ENCODE data around the gene RPTOR.
"Not testable (repeated sequence)": the region's sequence is repeated elsewhere in the genome, so short reads cannot be mapped to it uniquely, and the experiment has no call there.

Gene RPTOR

GRCh38 chr17:80501741-80502577, 42.7 kb upstream of the RPTOR start:
- no peak for DNase-seq (ENCODE audit: low spot score)
- in situ Hi-C loops (cut with MboI; ENCODE audit: low pct_unique_long_range_greater_than_20kb, low sequenced_read_pairs, unreplicated experiment) = no loop called here
- no peak for TF ChIP-seq CTCF (IDR thresholded peaks at IDR 0.05; ENCODE audit: extremely low read depth, insufficient read depth, missing control alignments)

- TF ChIP-seq CTCF (IDR thresholded peaks at IDR 0.05; ENCODE audit: extremely low read depth, insufficient read depth, missing control alignments) = no peak
- DNase-seq (ENCODE audit: low spot score) = no peak
Observed at GRCh38 chr17:80502578-80502877, 42.1 kb upstream of the RPTOR start.

GRCh38 chr17:80503031-80503430, 41.6 kb upstream of the RPTOR start:
- in situ Hi-C loops (cut with MboI; ENCODE audit: low pct_unique_long_range_greater_than_20kb, low sequenced_read_pairs, unreplicated experiment) = no loop called here
- no peak for DNase-seq (ENCODE audit: low spot score)
- TF ChIP-seq CTCF (IDR thresholded peaks at IDR 0.05; ENCODE audit: extremely low read depth, insufficient read depth, missing control alignments) = no peak

More at GRCh38 chr17:80502578-80502877, 42.1 kb upstream of the RPTOR start:
- in situ Hi-C loops (cut with MboI; ENCODE audit: low pct_unique_long_range_greater_than_20kb, low sequenced_read_pairs, unreplicated experiment) = no loop called here

GRCh38 chr17:80503921-80504320, 40.7 kb upstream of the RPTOR start:
- no peak for DNase-seq (ENCODE audit: low spot score)
- in situ Hi-C loops (cut with MboI; ENCODE audit: low pct_unique_long_range_greater_than_20kb, low sequenced_read_pairs, unreplicated experiment) = no loop called here
- TF ChIP-seq CTCF (IDR thresholded peaks at IDR 0.05; ENCODE audit: extremely low read depth, insufficient read depth, missing control alignments) = no peak

- no peak for DNase-seq (ENCODE audit: low spot score)
- in situ Hi-C loops (cut with MboI; ENCODE audit: low pct_unique_long_range_greater_than_20kb, low sequenced_read_pairs, unreplicated experiment) = no loop called here
- no peak for TF ChIP-seq CTCF (IDR thresholded peaks at IDR 0.05; ENCODE audit: extremely low read depth, insufficient read depth, missing control alignments)
Observed at GRCh38 chr17:80504686-80505413, 39.8 kb upstream of the RPTOR start.

GRCh38 chr17:80507177-80507576, 37.5 kb upstream of the RPTOR start:
- in situ Hi-C loops (cut with MboI; ENCODE audit: low pct_unique_long_range_greater_than_20kb, low sequenced_read_pairs, unreplicated experiment); DNase-seq (ENCODE audit: low spot score): not testable (repeated sequence)

- DNase-seq (ENCODE audit: low spot score) = no peak
- in situ Hi-C loops (cut with MboI; ENCODE audit: low pct_unique_long_range_greater_than_20kb, low sequenced_read_pairs, unreplicated experiment) = no loop called here
- no peak for TF ChIP-seq CTCF (IDR thresholded peaks at IDR 0.05; ENCODE audit: extremely low read depth, insufficient read depth, missing control alignments)
Observed at GRCh38 chr17:80507965-80508364, 36.7 kb upstream of the RPTOR start.

Measured in GM13977 (cell line).